ENCODE results near the gene CD55.

DNA sequence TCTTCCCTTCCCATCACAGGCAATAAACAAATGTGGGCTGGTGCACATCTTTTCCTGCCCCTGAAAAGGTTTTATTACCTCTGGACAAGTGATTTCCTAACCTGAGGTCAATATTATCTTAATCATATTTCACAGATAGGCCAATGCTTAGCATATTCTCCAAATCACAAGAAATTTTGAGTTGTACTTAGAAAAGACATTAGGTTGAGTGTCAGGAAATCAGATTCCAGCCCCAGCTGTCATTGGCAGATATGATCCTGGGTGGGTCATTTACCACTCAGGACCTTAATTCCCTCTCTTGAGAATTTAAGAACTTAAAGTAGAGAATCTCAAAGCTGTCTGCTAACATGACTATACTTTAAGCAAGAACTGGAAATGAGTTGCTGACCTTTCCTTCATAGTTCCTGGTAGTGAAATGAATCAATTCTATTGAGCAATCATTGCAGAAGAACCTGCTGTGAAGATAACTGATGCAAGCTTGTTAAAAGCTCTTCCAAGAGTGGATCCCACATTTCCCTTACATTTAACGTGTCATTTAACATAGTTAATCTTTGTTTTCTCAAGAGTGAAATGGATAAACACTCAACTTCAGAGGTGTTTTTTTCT, 86.3 kb downstream of the CD55 start:
- TF ChIP-seq, protein P1, sequence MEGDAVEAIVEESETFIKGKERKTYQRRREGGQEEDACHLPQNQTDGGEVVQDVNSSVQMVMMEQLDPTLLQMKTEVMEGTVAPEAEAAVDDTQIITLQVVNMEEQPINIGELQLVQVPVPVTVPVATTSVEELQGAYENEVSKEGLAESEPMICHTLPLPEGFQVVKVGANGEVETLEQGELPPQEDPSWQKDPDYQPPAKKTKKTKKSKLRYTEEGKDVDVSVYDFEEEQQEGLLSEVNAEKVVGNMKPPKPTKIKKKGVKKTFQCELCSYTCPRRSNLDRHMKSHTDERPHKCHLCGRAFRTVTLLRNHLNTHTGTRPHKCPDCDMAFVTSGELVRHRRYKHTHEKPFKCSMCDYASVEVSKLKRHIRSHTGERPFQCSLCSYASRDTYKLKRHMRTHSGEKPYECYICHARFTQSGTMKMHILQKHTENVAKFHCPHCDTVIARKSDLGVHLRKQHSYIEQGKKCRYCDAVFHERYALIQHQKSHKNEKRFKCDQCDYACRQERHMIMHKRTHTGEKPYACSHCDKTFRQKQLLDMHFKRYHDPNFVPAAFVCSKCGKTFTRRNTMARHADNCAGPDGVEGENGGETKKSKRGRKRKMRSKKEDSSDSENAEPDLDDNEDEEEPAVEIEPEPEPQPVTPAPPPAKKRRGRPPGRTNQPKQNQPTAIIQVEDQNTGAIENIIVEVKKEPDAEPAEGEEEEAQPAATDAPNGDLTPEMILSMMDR (IDR thresholded peaks at IDR 0.05) = no peak
- TF ChIP-seq POLR2A (IDR thresholded peaks at IDR 0.05) (no peak), POLR2AphosphoS5 (IDR thresholded peaks at IDR 0.05; ENCODE audit: insufficient read depth in 1 of 2, low read depth in 1 of 2) (no peak)

Measured in vagina (tissue), 2 donors.